CD4-positive, alpha-beta T cell treated with Interleukin-6 at 100 ng/mL for 8 hours (primary cell): ENCODE measurements around the gene SPTBN1.

ENCODE experiments used
- DNase-seq: peaks from one replicate; pipeline ENCODE4 v3.0.0-alpha.2; 2020; ENCODE audit warnings: mixed read lengths, low spot score

Gene SPTBN1

DNA sequence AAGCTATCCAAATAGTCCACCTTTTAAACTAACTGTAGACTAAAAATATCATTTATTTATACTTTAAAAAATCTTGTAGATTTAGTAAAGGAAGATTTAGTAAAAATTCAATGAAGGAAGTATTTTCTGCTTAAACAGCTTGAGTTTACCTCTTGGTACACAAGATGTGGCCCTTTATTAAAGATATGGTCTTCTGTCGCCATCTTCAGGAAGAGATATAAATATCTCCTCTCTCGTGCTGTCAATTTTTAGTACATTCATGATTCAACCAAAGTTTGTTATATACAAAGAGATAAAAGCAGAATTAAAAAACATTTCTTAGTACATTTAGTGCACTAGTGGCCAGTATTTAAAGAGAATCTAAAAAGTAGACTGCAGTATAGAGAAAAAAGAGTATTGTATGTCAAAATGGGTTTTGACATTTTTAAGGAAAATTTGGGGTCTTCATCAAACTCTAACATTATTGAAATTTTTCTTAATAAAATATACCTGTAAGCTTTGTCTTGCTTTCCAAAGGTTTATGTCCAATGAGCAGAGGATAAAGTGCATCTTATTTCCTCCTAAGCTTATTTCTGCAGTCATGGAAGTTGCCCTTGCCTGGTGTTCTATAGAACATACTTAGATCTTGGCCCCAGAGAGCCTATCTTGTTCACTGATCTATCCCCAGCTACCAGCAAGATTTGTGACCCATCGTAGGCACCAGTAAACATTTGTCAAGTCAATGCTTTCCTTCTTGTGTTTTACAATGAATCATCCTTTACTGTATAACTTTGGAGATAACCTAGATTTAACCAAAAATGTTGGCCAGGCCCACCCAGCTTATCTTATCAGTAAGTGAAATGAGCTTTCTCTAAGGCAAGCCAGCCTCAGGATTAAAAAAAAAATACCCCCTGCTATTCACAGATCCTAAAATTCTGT, 248.8 kb downstream of the SPTBN1 start:
- peak; percentile 45 for DNase-seq

- DNase-seq: no peak
These were observed 250.5 kb downstream of the SPTBN1 start for GRCh38 chr2:54706622-54707021.

GRCh38 chr2:54708584-54709335, 252.6 kb downstream of the SPTBN1 start:
- no peak for DNase-seq

DNA sequence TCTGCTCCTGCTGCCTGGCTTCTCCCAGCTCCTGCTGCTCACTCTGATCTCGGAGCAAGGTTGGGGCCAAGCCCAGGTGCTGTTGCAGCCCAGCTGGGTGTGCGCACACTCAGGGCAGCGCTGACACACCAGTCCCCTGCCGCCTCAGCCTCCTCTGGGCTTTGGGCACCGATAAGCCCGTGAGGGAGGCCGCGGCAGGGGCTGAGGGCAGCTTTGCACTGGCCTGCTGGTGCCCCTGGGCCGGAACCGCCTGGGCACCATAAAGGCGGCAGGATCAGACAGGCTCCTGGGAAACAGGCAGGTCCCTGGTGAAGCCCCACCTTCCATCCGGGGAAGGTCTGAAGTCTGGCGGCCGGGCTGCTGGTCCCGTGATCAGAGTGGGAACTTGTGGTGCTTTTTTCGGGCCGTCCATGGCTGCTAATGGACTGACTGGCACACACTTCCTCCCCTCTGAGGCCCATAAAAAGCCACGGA, 253.2 kb downstream of the SPTBN1 start:
- no peak for DNase-seq

DNA sequence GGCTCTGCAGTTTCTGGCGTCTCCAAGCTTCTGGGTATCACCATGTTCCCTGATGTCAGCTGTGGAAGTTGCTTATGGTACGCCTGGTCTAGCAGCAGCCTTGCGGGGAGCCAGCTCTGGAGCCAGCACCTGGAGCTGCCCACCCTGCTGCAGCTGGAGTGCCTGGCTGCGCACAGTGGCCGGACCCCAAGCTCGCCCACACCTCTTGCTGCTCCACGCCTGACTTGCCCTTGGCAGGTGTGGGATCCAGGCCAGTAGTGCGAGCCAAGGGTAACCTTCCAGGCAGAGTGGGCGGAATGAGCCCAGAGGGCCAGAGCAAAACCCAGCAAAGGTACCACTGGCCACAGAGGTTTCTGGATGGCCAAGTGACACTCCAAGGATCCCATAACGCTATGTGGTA, 254.1 kb downstream of the SPTBN1 start:
- no peak for DNase-seq

DNA sequence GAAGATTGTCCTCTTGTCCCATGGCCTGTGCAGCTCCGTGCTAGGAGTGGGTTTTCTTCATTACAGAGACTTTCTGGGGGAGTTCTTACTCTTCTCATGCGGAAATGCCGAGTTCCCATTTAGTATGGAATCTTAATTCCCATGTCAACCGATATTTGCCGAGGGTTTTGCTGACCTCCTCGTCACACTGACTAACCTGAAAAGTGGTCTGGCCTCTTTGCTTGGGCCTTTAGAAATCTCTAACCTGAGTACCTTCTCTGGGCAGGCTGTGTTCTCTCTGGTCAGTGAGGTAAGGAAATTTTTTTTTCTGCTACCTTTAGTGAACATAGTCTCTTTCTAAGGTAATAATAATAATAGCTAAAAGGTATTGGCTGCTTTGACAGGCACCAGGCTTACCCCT, 256.4 kb downstream of the SPTBN1 start:
- DNase-seq: no peak

GRCh38 chr2:54714996-54715395, 258.9 kb downstream of the SPTBN1 start:
- no peak for DNase-seq

GRCh38 chr2:54716375-54716774, 260.2 kb downstream of the SPTBN1 start:
- no peak for DNase-seq

DNA sequence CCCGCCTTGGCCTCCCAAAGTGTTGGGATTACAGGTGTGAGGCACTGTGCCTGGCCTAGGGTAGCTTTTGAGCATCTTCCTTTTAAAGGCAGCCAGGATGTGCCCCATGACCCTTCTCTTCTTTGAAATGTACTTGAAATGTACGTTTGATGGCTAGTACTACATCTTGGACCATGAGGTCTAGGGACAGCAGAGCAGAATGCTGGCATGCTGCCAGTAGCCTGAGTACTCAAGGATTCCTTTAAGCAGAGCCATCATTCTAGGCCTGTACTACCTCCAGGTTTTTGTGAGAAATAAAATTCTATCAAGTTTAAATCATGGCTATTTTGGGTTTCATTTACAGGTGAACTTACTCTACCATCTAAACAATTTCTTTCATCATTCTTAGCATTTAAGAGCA, 264.4 kb downstream of the SPTBN1 start:
- no peak for DNase-seq
